HG03196 (cell line): ENCODE data around the gene TTC4.

ENCODE experiments used
- ATAC-seq: cut with Tn5 transposase; IDR thresholded peaks from one replicate; pipeline ENCODE4 v1.9.1; 2021; ENCODE audit not compliant: unreplicated experiment

The TTC4 gene

GRCh38 chr1:54701996-54702395, 13.7 kb upstream of the TTC4 start:
- no peak for ATAC-seq

DNA sequence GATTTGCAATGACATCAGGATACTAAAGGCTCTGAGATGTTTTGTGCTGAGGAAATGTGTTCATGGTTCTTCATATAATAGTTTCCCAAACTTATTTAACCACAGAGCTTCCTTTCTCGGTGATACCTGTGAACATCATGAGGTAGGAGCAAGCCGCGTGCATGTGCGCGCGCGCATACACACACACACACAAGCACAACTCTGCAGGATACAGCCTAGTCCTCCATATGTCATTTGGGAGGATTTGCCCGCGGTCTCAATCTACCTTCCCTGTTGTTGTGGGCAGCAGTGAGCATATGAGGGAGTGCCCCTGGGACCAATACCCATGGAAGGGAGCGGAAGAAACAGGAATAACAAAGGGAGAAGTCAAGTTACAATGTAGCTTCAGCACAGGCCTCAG, 12.2 kb upstream of the TTC4 start:
- no peak for ATAC-seq

- no peak for ATAC-seq
Measured at GRCh38 chr1:54705153-54705552, 10.5 kb upstream of the TTC4 start.

GRCh38 chr1:54706419-54706818, 9.2 kb upstream of the TTC4 start:
- ATAC-seq, result no peak

GRCh38 chr1:54708385-54708784, 7.3 kb upstream of the TTC4 start:
- ATAC-seq, result no peak

- no peak for ATAC-seq
Measured at GRCh38 chr1:54709547-54710292, 5.9 kb upstream of the TTC4 start.

- no peak for ATAC-seq
Measured at GRCh38 chr1:54710434-54710833, 5.2 kb upstream of the TTC4 start.

GRCh38 chr1:54710841-54711240, 4.8 kb upstream of the TTC4 start:
- ATAC-seq, result no peak

DNA sequence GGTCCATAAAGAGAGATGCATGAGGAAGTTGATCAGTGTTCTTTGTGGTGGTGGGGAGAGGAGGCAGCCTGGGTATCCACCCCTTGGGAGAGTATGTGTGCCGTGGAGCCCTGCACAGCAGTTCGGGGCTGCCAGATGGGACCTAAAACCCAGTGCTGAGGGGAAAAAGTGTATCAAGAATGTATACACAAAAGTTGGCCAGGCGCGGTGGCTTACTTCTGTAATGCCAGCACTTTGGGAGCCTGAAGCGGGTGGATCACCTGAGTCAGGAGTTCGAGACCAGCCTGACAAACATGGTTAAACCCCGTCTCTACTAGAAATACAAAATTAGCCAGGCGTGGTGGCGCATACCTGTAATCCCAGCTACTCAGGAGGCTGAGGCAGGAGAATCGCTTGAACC, 4.1 kb upstream of the TTC4 start:
- ATAC-seq, result no peak

DNA sequence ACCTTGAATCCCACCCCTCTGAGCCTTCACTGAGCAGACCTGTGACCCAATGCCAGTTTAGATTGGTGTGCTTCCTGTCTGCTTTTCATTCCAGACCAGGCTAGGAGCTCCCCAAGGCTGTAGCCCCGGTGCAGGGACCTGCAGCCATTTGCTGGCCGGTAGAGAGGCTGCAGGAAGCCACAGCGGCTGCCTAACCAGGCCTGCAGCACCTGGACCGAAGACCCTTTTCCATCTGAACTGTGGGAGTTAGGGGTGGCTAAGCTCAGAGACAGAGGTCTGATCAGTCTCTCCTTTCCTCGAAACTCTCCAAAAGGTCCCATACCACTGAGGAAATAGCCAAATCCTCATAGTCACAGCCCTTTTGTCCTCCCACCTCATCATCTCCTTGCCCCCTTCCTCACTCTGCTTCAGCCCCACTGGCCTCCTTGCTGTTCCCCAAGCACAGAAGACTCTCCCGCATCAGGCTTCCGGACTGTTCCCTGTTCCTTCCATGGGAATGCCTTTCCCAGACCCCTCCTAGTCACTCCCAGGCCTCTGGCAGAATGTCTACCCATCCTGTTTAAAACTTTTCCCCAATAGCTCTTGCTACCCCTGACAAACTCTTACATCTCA, 674 bp upstream of the TTC4 start:
- ATAC-seq, result no peak

GRCh38 chr1:54716299-54717047, 812 bp downstream of the TTC4 start:
- no peak for ATAC-seq

DNA sequence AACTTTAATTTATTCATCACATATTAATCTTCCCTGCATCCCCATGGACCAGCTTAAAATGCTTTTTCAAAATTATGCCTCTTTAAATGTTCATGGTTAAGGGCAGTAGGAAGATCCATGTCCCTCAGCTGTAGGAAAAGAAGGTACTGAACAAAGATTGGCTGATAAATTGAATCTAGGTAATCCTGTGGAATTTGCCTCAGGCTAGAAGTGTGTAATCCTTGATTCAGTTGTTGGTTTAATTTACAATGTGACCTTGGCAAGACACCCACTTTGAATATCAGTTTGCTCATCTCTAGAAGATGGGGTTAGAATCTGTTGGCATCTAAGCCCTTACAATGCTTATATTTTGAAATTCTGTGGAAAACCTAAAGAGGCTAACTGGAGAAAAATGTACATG, 6.1 kb downstream of the TTC4 start:
- ATAC-seq, result no peak

DNA sequence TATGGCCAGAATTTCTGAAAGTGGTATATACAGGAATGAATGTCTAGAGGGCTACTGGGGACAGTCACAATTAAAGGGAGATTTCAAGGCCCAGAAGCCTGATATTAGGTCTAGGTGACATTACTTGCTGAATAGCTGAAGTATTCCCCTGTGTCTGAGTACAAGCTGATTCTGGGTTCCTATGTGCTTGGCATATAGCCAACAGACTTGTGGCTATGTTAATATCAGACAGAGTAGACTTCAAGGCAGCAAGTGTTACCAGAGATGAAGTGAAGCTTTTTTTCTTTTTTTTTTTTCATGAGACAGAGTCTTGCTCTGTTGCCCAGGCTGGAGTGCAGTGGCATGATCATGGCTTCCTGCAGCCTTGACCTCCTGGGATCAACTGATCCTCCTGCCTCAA, 8.3 kb downstream of the TTC4 start:
- no peak for ATAC-seq

DNA sequence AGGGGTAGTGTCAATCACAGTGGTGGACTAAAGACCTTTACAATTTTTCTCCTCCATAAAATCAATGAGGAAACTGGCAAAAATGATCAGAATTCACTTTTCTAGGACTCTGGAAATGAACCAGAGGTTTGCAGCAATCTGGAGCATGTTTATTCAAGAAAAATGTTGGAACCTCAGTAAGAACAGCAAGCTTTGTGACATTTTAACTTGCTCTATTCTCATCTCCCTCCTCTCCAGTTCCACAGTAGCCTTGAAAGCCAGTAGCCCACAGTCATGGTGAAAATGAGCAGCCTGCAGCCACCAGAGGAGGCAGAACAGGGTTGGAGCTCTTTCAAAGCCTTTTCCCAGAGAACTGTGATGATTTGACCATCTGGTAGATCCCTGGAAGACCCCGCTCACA, 9.1 kb downstream of the TTC4 start:
- ATAC-seq, result no peak

DNA sequence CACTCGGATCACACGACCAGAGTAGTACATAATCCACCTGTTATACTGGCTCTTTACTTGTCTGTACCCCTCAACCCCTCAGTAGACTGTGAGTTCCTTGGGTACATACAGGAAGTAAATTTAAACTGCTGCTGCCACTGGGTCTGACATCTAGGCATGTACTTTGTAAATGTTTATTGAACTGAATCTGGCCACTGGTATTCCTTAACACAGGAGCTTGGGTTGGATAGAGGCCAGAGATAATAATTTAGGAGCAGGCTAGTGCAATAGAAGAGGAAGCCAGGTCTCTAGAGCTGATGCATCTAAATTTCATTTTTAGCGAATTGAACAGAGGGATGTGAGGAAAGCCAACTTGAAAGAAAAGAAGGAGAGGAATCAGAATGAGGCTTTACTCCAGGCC, 12.4 kb downstream of the TTC4 start:
- ATAC-seq, result no peak

- ATAC-seq, result no peak
Measured at GRCh38 chr1:54736685-54737084, 21.0 kb downstream of the TTC4 start.

GRCh38 chr1:54738244-54738643, 22.6 kb downstream of the TTC4 start:
- ATAC-seq, result no peak

- no peak for ATAC-seq
Measured at GRCh38 chr1:54741531-54741930, 25.9 kb downstream of the TTC4 start.

DNA sequence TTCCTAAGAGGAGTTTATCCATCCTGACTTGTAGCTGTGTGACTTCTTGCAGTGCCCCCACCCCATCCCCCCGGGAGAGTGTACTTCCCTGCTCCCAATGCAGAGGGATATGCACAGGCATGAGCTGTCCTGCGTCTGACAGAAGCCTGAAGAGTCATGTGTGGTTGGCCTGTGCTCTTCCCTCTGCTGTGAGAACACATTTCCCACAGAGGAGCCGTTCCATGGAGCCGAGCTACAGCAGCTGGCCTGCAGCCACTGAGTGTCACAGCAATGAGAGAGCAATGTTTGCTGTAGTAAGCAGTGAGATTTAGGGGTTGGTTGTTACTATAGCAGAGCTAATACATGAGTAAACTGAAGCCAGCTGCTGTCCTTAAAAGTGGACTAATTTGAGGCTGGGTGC, 26.6 kb downstream of the TTC4 start:
- no peak for ATAC-seq

DNA sequence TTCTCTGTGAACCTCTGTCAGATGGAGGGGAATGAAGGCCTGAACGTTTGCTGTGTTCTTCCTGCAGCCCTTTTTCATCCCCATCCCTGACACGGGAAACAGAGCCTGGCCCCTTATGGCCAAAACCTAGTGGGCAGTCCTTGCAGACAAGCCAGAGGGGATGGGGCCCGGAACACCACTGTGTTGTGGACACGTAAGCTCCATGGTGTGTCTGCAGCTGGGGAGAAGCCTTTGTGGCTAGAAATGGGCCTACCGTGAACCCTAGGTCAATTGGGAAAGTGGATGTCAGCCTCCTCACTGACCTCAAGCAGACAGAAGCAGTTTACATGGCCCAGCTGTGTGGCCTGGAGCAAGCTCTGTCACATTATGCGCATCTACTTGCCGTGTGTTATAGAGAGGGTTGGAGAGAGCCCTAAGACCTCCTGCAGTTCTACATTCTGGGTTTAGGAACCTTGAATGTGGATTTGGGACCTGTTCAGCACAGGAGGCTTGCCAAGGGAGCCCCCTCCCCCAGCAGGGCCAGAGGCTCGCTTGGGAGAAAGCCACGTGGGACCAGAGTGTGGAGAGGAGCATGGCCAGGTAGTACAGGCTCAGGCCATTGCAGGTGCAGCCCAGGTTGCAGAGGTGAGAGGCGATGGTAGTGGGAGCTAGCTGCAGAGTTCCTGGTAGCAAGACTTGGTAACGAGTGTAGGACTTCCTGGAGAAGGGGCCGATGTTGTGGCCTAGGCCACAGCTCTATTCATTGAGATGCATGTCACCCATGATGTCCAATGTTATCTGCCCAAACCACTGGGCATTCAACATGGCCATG, 28.0 kb downstream of the TTC4 start:
- ATAC-seq, result no peak

DNA sequence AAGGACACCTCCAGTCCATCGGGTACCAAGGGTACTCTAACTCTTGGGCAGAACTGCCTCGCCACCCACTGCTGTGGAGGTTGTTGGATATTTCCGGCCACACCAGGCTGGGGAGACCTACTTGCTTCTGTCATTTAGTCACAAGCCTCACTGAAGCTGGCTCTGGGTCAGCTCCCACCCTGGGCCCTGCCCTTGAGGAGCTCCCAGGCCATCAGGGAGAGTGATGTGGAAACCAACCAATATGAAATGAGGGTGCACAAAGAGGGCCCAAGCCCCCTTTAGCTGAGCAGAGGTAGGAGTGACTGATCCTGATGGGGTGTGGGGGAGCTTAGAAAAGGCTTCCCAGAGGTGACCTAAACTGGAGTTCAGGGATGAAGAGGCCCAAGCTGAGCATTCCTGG, 29.0 kb downstream of the TTC4 start:
- ATAC-seq, result no peak
